Measurements from ENCODE around the gene LRRC9.
A peak's percentile ranks its signal among the peaks of the same experiment; 100 is the strongest.
"Not testable (repeated sequence)": the region's sequence is repeated elsewhere in the genome, so short reads cannot be mapped to it uniquely, and the experiment has no call there.

LRRC9 gene

GRCh38 chr14:59957890-59958289 lies 37.9 kb downstream of the LRRC9 start:
- DNase-seq: peak; percentile 89 to 98

GRCh38 chr14:59959668-59960067 lies 39.7 kb downstream of the LRRC9 start:
- DNase-seq: no peak

GRCh38 chr14:59961518-59962062 lies 41.6 kb downstream of the LRRC9 start:
- DNase-seq: no peak

DNA sequence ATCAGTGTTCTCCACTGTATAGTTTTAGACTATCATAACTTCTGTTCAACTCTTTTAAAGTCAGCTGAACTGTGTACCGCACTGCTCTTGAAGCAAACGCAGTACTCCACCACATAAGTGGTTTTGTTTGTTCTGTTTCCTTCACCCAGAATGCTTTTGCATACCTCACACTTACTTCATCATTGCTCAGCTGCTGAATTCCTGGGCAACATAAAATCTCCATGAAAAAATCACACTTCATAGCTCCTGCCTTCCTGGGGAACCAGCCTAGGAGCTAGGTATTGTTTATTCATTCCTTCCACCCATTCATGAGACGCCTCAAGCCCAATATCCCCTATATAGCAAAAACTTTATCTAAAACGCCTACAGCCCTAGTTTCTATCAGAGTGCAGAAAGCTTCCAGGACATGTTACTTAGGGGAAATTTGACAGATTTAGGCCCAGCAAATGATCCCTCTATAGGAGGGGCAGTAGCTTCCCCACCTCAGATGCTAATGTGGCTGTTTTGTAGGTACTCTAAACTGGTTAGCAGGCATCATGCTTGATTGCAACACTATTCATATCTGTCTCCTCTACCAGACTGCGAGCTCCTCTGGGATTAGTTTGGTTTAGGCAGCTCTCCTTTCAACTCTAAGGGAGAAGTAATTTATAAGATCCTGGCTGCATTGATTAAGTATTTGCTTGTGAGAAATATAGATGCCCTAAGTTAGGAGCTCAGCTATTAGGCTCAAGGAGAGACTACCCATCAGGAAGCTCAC lies 44.5 kb downstream of the LRRC9 start:
- DNase-seq: no peak

GRCh38 chr14:59969319-59969718 lies 49.4 kb downstream of the LRRC9 start:
- DNase-seq: no peak

GRCh38 chr14:59981564-59981963 lies 61.6 kb downstream of the LRRC9 start:
- DNase-seq: no peak

- no peak for DNase-seq
These were observed 63.1 kb downstream of the LRRC9 start for GRCh38 chr14:59983048-59983447.

- DNase-seq: no peak
These were observed 66.7 kb downstream of the LRRC9 start for GRCh38 chr14:59986556-59987059.

GRCh38 chr14:59997449-59997848 lies 77.5 kb downstream of the LRRC9 start:
- peak in 1 of 2 experiments; percentile 67 for DNase-seq

DNA sequence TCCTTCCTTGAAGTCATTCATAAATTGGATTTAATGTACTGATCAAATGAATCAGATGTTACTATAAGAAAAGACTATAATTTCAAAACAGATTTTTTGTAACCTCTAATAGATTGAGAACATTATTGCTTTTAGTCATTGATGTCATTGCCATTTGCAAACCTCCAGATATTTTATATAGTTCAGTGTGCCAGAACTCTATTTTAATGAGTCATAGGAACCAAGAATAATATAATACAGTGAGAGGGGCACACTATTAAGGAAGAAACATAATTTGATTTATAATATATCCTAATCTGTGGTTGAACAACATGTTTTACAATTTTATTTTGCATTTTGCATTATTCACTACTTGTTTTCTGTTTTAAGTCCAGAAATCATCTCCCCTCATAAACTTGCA lies 78.0 kb downstream of the LRRC9 start:
- no peak for DNase-seq

GRCh38 chr14:59998564-59998963 lies 78.6 kb downstream of the LRRC9 start:
- no peak for DNase-seq

GRCh38 chr14:60002819-60003492 lies 83.0 kb downstream of the LRRC9 start:
- peak; percentile 84 to 90 for DNase-seq

- DNase-seq: no peak
These were observed 84.0 kb downstream of the LRRC9 start for GRCh38 chr14:60003991-60004390.

DNA sequence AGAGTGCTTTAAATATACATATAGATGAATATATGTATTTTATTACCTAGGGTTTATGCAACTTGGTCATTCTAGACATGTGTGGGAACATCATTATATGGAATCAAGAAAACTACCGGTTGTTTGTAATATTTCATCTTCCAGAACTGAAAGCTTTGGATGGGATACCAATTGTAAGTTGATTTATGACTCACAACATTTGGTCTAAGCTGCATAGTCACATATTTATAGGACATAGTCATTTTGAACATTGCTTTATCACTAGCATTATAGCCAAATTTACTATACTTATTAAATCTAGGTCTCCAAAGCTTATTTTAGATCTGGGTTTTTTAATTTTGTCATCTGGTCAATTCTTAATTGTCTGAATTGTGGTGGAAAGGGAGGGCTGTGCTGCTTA lies 88.1 kb downstream of the LRRC9 start:
- no peak for DNase-seq

GRCh38 chr14:60010263-60010662 lies 90.3 kb downstream of the LRRC9 start:
- not testable (repeated sequence) for DNase-seq

GRCh38 chr14:60014402-60014801 lies 94.5 kb downstream of the LRRC9 start:
- DNase-seq: no peak

DNA sequence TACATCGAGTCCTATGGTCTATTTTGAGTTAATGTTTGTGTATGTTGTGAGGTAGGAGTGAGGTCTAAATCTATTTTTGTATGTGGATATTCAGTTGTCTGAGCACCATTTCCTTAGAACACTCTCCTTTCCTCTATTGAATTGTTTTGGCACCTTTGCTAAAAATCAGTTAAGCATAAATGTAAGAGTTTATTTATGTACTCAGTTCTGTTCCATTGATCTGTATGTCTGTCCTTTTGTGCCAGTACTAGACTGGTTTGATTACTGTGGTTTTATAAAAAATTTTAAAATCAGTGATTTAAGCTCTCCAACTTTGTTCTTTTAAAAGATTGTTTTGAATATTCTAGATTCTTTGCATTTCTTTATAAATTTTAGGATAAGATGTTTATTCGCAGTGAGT lies 101.7 kb downstream of the LRRC9 start:
- DNase-seq: no peak

DNA sequence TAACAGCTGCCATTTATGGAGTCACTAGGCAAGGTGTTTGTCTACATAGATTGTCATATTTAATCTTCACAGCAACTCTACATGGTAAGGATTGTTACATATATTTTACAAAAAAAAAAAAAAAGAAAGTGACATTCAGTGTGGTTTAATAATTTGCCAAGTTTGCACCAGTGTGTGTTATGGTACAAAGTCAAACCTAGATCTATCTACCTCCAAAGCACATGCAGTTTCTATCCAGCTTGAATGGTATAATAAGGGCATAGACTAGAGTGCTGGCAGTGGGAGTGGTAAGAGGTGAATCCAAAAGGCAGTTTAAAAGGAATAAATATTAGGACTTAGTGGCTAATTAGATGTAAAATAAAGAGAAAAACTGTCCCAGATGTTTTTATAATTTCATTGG lies 105.6 kb downstream of the LRRC9 start:
- no peak for DNase-seq

DNA sequence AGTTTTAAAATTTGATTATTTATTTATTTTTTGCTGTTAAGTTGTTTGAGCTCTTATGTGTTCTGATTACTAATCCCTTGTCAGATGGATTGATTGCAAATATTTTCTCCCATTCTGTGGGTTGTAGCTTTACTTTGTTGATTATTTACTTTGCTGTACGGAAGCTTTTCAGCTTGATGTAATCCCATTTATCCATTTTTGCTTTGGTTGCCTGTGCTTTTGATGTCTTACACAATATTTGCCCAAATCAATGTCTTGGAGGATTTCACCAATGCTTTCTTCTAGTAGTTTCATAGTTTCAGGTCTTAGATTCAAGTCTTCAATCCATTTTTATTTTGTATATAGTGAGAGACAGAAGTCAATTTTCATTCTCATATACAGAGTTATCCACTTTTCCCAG lies 115.2 kb downstream of the LRRC9 start:
- DNase-seq: no peak

- DNase-seq: not testable (repeated sequence)
These were observed 128.0 kb downstream of the LRRC9 start for GRCh38 chr14:60047976-60048375.

DNA sequence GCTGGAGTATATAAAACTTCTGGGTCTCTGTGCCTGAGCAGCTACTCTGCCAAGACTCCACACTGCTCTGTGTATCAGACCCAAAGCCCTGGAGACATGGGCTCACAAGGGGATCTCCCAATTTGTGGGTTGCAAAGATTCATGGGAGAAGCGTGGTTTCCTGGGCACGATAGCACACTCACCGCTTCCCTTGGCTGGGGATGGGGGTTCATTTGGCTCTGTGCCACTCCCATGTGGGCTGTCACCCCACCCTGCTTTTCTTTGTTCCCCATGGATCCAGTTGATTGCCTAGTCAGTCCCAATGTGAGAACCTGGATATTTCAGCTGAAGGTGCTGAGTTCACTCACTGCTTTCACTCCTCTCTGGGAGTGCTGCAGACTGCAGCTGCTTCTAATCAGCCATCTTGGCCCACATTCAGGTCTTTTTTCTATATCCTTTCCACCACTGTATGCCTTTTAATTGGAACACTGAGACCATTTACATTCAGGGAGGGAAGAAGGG lies 131.8 kb downstream of the LRRC9 start:
- no peak for DNase-seq

GRCh38 chr14:60058087-60058486 lies 138.1 kb downstream of the LRRC9 start:
- DNase-seq: no peak

- DNase-seq: no peak
These were observed 141.4 kb downstream of the LRRC9 start for GRCh38 chr14:60061371-60061770.

Measured in NCI-H524 (cell line).